SK-N-MC (cell line): ENCODE results near the gene CDKN1B.
A peak's percentile ranks its signal among the peaks of the same experiment; 100 is the strongest.

Experiments
- DNase-seq: peaks from one replicate; pipeline ENCODE4 v3.0.0-alpha.2; 2011; ENCODE audit warnings: low read depth, low spot score
- H3K27ac ChIP-seq: fragments of 200-600 bp; sonication (generic); 2 replicates; pipeline ENCODE4 v1.5.1; 2016; ENCODE audit warnings: mixed run types
- H3K36me3 ChIP-seq: fragments of 200-600 bp; sonication (generic); 2 replicates; pipeline ENCODE4 v1.6.1; 2017; ENCODE audit warnings: antibody characterized with exemption, low read length, mixed read lengths; ENCODE audit not compliant: insufficient read depth
- H3K4me3 ChIP-seq: fragments of 200-600 bp; sonication (generic); 2 replicates; pipeline ENCODE4 v1.5.1; 2016
- H3K9ac ChIP-seq: fragments of 200-600 bp; sonication (generic); 2 replicates; pipeline ENCODE4 v1.8.0; 2017; ENCODE audit warnings: mixed run types, mixed read lengths; ENCODE audit not compliant: insufficient read length
- H3K9me3 ChIP-seq: fragments of 200-600 bp; sonication (generic); 2 replicates; pipeline ENCODE4 v1.6.1; 2017; ENCODE audit warnings: low read depth, mild to moderate bottlenecking, antibody characterized with exemption, low read length, moderate library complexity, mixed read lengths
- EZH2 ChIP-seq: fragments of 200-600 bp; sonication (generic); IDR thresholded peaks from one replicate; pipeline ENCODE4 v1.6.1; 2017; ENCODE audit warnings: antibody characterized with exemption
- FOXP2 ChIP-seq: optimal IDR thresholded peaks from 2 replicates; pipeline ENCODE3; 2011; ENCODE audit warnings: mild to moderate bottlenecking, moderate library complexity; ENCODE audit not compliant: insufficient read depth; ENCODE audit errors: extremely low read length, control extremely low read depth
- POLR2AphosphoS5 ChIP-seq: IDR thresholded peaks from 2 replicates; pipeline ENCODE4 v1.6.1; 2012; ENCODE audit warnings: mild to moderate bottlenecking, low read depth, low read length, borderline replicate concordance

The CDKN1B gene

GRCh38 chr12:12693111-12693671, 24.0 kb upstream of the CDKN1B start:
- DNase-seq, result no peak
- no peak overlapping the region for H3K27ac ChIP-seq
- no peak overlapping the region for H3K4me3 ChIP-seq
- H3K36me3 ChIP-seq, result no peaks in the 10 kb centered on the region
- no peak overlapping the region for H3K9ac ChIP-seq
- no peak for TF ChIP-seq FOXP2
- TF ChIP-seq EZH2, result no peak
- no peak for TF ChIP-seq POLR2AphosphoS5
- no peaks in the 10 kb centered on the region for H3K9me3 ChIP-seq

- H3K27ac ChIP-seq, result no peak overlapping the region
- DNase-seq, result no peak
- H3K4me3 ChIP-seq, result peak overlapping the region; percentile 91
- H3K36me3 ChIP-seq, result no peaks in the 10 kb centered on the region
- peak; percentile 48; the same call in 1 of the 2 replicates for TF ChIP-seq POLR2AphosphoS5
- no peak for TF ChIP-seq EZH2
- TF ChIP-seq FOXP2, result no peak
- no peaks in the 10 kb centered on the region for H3K9me3 ChIP-seq
- peak overlapping the region; percentile 77 for H3K9ac ChIP-seq
These were observed 20.4 kb upstream of the CDKN1B start for GRCh38 chr12:12696562-12697383.

- TF ChIP-seq FOXP2 (no peak), POLR2AphosphoS5 (no peak), EZH2 (no peak)
- no peak for DNase-seq
- Histone ChIP-seq H3K9me3 (no peaks in the 10 kb centered on the region), H3K4me3 (no peak overlapping the region), H3K27ac (no peak overlapping the region), H3K9ac (no peak overlapping the region), H3K36me3 (no peaks in the 10 kb centered on the region)
These were observed 17.8 kb upstream of the CDKN1B start for GRCh38 chr12:12699345-12699744.

- Histone ChIP-seq H3K27ac (no peak overlapping the region), H3K9ac (no peak overlapping the region), H3K36me3 (no peaks in the 10 kb centered on the region), H3K9me3 (no peaks in the 10 kb centered on the region), H3K4me3 (no peak overlapping the region)
- no peak for DNase-seq
- TF ChIP-seq EZH2 (no peak), POLR2AphosphoS5 (no peak), FOXP2 (no peak)
These were observed 16.9 kb upstream of the CDKN1B start for GRCh38 chr12:12700254-12700653.

GRCh38 chr12:12701457-12701856, 15.7 kb upstream of the CDKN1B start:
- no peak overlapping the region for H3K27ac ChIP-seq
- no peaks in the 10 kb centered on the region for H3K36me3 ChIP-seq

GRCh38 chr12:12704593-12705230, 12.5 kb upstream of the CDKN1B start:
- DNase-seq, result no peak
- H3K27ac ChIP-seq, result no peak overlapping the region

More at GRCh38 chr12:12701457-12701856, 15.7 kb upstream of the CDKN1B start:
- TF ChIP-seq POLR2AphosphoS5 (no peak), FOXP2 (no peak), EZH2 (no peak)
- Histone ChIP-seq H3K4me3 (no peak overlapping the region), H3K9me3 (no peaks in the 10 kb centered on the region), H3K9ac (no peak overlapping the region)
- no peak for DNase-seq

GRCh38 chr12:12705838-12706520, 11.2 kb upstream of the CDKN1B start:
- no peak overlapping the region for H3K27ac ChIP-seq
- H3K36me3 ChIP-seq, result no peaks in the 10 kb centered on the region
- no peak overlapping the region for H3K4me3 ChIP-seq
- no peak overlapping the region for H3K9ac ChIP-seq
- DNase-seq, result no peak
- no peaks in the 10 kb centered on the region for H3K9me3 ChIP-seq
- TF ChIP-seq EZH2, result no peak
- TF ChIP-seq POLR2AphosphoS5, result no peak
- TF ChIP-seq FOXP2, result no peak

More at GRCh38 chr12:12704593-12705230, 12.5 kb upstream of the CDKN1B start:
- no peaks in the 10 kb centered on the region for H3K9me3 ChIP-seq
- H3K4me3 ChIP-seq, result no peak overlapping the region
- TF ChIP-seq FOXP2 (no peak), EZH2 (no peak), POLR2AphosphoS5 (no peak)
- no peaks in the 10 kb centered on the region for H3K36me3 ChIP-seq
- H3K9ac ChIP-seq, result no peak overlapping the region

- no peak for TF ChIP-seq POLR2AphosphoS5
- TF ChIP-seq FOXP2, result no peak
- TF ChIP-seq EZH2, result no peak
- H3K36me3 ChIP-seq, result peaks cover 2% of the 10 kb centered on the region
- H3K9ac ChIP-seq, result no peak overlapping the region
- H3K27ac ChIP-seq, result no peak overlapping the region
- no peaks in the 10 kb centered on the region for H3K9me3 ChIP-seq
- no peak for DNase-seq
- no peak overlapping the region for H3K4me3 ChIP-seq
These were observed 3.3 kb upstream of the CDKN1B start for GRCh38 chr12:12713932-12714275.
